GM21528 (cell line): ENCODE data around the gene TRIM13.
"Not testable (repeated sequence)": the region's sequence is repeated elsewhere in the genome, so short reads cannot be mapped to it uniquely, and the experiment has no call there.

Experiments used
- ATAC-seq: cut with Tn5 transposase; IDR thresholded peaks from one replicate; pipeline ENCODE4 v1.9.1; 2021; ENCODE audit warnings: mild to moderate bottlenecking, moderate library complexity; ENCODE audit not compliant: unreplicated experiment, low FRiP score

The TRIM13 gene

DNA sequence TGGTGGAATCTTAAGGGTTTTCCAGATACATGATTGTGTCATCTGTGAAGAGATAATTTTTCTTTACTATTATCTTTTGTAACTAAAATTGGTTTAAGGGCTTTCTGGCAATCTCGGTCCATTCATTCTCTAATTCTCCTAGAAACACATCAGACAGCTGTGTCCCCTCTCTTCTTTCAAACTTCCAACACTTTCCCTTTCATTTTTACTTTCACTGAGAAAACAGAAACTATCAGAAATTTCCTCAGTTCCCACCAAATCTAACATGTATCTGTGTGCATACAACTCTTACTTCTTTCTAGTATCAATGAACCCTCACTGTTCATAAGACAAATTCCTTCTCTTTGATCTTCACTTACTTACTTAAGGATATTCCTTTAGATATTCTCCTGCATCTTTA is 58.6 kb downstream of the TRIM13 start:
- no peak for ATAC-seq

DNA sequence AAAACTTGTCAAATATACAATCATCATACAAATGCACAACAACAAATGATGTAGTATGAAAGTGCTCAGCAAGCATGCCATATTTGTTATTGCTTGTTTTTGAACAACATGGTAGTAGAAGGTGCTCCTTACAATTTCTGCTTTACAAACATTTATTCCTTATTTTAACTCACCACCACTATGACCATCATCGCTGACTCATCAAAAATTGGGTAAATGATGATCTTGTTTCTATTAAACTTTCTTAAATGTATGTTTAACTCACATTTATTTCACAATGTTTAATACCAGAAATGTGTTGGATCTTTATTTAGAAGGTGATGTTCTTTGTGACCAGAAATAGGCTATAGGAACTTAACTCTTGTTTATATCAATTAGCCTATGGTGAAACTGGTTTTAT is 63.9 kb downstream of the TRIM13 start:
- no peak for ATAC-seq

DNA sequence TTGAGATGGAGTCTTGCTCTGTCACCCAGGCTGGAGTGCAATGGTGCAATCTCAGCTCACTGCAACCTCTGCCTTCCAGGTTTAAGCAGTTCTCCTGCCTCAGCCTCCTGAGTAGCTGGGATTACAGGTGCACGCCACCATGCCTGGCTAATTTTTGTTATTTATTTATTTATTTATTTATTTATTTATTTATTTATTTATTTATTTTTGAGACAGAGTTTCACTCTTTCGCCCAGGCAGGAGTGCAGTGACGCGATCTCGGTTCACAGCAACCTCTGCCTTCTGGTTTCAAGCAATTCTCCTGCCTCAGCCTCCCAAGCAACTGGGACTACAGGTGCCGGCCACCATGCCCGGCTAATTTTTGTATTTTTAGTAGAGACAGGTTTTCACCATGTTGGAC is 65.5 kb downstream of the TRIM13 start:
- not testable (repeated sequence) for ATAC-seq

DNA sequence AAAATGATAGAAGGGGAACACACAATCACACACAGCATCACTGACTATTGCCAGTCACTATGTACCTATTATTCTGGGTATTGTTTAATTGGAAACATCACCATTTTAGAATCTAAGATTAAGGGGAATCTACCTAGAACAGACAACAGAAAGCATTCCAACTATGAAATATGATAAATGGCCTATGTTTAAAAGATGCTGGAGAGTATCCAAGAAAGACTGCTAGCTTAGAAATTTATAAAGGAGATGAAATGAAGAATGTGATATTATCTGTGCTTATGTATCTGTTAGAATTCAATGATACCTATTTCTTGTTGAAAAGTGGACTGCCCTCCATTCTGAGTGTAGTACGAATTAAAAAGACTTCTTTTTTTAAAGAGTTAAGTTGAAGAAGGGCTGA is 68.9 kb downstream of the TRIM13 start:
- no peak for ATAC-seq
